ENCODE results near the gene CATSPER1. TPM values are rescaled to one million over a fixed set of nuclear protein-coding genes. Genes with fewer than 3 reads are reported as not detected.
A peak's percentile ranks its signal among the peaks of the same experiment; 100 is the strongest.

Gene CATSPER1
- total RNA-seq, 6 experiments from 2014 or later = 2.1 to 3.8 (median 2.7) TPM

DNA sequence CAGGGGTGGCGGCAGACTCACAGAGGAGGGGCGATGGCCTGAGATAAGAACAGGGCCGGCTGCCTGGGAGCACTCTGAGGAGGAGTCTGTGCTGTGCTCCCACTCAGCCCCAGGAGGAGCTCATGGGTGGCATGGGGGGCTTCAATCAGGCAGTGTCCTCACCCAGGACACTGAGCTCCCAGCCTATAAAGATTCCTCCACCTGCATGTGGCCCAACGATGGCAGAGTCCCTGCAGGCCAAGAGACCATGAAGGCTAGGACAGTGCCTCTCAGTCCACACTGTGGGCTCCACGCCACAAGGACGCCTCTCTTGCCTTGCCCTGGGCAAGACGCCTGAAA is 12.5 kb downstream of the CATSPER1 start:
- H3K27me3 Mint-ChIP-seq (ENCODE audit: insufficient read depth) = no peaks in the 10 kb centered on the region
- H3K27ac Mint-ChIP-seq = no peak overlapping the region
- DNase-seq = no peak
- no peaks in the 10 kb centered on the region for H3K9me3 Mint-ChIP-seq
- H3K36me3 Mint-ChIP-seq (ENCODE audit: low read depth) = no peaks in the 10 kb centered on the region
- no peak overlapping the region for H3K4me3 Mint-ChIP-seq
- TF ChIP-seq CTCF (IDR thresholded peaks at IDR 0.05) = no peak
- peaks cover 39% of the 10 kb centered on the region for H3K4me1 Mint-ChIP-seq (ENCODE audit: low read depth)

- Mint-ChIP-seq H3K27me3 (ENCODE audit: insufficient read depth) (no peaks in the 10 kb centered on the region; the same call in 1 of the 2 replicates), H3K4me1 (ENCODE audit: low read depth) (peaks cover 39% of the 10 kb centered on the region)
- DNase-seq = peak; percentile 28
Measured at GRCh38 chr11:66012946-66013761, 13.1 kb downstream of the CATSPER1 start.

GRCh38 chr11:66012371-66012945 is 13.8 kb downstream of the CATSPER1 start:
- no peak for DNase-seq
- no peaks in the 10 kb centered on the region for H3K36me3 Mint-ChIP-seq (ENCODE audit: low read depth)
- no peak for TF ChIP-seq CTCF (IDR thresholded peaks at IDR 0.05)
- no peaks in the 10 kb centered on the region; the same call in 1 of the 2 replicates for H3K27me3 Mint-ChIP-seq (ENCODE audit: insufficient read depth)
- H3K27ac Mint-ChIP-seq = no peak overlapping the region
- no peak overlapping the region for H3K4me3 Mint-ChIP-seq
- no peaks in the 10 kb centered on the region for H3K9me3 Mint-ChIP-seq
- peaks cover 39% of the 10 kb centered on the region for H3K4me1 Mint-ChIP-seq (ENCODE audit: low read depth)

More at GRCh38 chr11:66012946-66013761, 13.1 kb downstream of the CATSPER1 start:
- H3K27ac Mint-ChIP-seq = no peak overlapping the region
- no peaks in the 10 kb centered on the region for H3K36me3 Mint-ChIP-seq (ENCODE audit: low read depth)
- no peaks in the 10 kb centered on the region for H3K9me3 Mint-ChIP-seq
- H3K4me3 Mint-ChIP-seq = no peak overlapping the region
- TF ChIP-seq CTCF (IDR thresholded peaks at IDR 0.05) = no peak

DNA sequence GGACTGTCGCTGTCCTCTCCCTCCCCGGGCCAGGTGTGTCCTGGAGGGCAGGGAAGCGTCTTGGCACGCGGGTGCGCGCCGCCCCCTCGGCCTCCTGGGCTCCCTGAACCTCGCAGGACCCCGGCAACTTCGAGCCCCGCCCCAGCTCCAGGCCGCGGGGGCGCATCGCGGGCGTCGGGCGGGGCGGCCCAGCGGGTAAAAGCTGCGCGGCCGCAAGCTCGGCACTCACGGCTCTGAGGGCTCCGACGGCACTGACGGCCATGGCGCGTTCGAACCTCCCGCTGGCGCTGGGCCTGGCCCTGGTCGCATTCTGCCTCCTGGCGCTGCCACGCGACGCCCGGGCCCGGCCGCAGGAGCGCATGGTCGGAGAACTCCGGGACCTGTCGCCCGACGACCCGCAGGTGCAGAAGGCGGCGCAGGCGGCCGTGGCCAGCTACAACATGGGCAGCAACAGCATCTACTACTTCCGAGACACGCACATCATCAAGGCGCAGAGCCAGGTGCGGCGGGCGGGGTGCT is 14.4 kb downstream of the CATSPER1 start, which contains the start of gene CST6:
TSS of gene CST6 (plus strand) at position 224 of the 519 bp plus-strand sequence. CDS start at position 261, 37 bp downstream.
- no peak within 1 kb of the TSS for H3K27ac Mint-ChIP-seq

More for the DNA sequence above, 14.4 kb downstream of the CATSPER1 start, which contains the start of gene CST6:
- Mint-ChIP-seq H3K9me3 (no peaks in the 10 kb centered on the region), H3K4me1 (ENCODE audit: low read depth) (peaks cover 39% of the 10 kb centered on the region), H3K36me3 (ENCODE audit: low read depth) (no peaks in the 10 kb centered on the region), H3K4me3 (no peak within 1 kb of the TSS; the same call in 1 of the 2 replicates), H3K27me3 (ENCODE audit: insufficient read depth) (no peaks in the 10 kb centered on the region; the same call in 1 of the 2 replicates)
- TF ChIP-seq CTCF (IDR thresholded peaks at IDR 0.05) = no peak
- no peak for DNase-seq

Measured in HFFc6 (cell line).